Kidney (tissue), 14 donors: ENCODE results near the gene ANO2. TPM values are rescaled to one million over a fixed set of nuclear protein-coding genes. Genes with fewer than 3 reads are reported as not detected.

Source experiments
- DNase-seq, 5 donors: peaks; one replicate each; pipeline ENCODE4 v3.0.0-alpha.2; 2013 to 2020
- FAIRE-seq: peaks from 2 replicates; lab custom pipeline; 2012; peaks lifted over from hg19 to GRCh38; lab: Jason Lieb, UNC
- H3K27ac ChIP-seq, 2 donors: one replicate each; pipeline ENCODE4 v1.7.0; 2013; ENCODE audit warnings: low read depth in 2 of 2, low read length in 2 of 2, inconsistent platforms in 1 of 2
- H3K27me3 ChIP-seq: one replicate; pipeline ENCODE4 v1.7.1; 2013; ENCODE audit warnings: low read length, inconsistent platforms; ENCODE audit not compliant: control insufficient read depth, insufficient read depth
- H3K36me3 ChIP-seq, 3 donors: one replicate each; pipeline versions ENCODE4 v1.7.0 to v1.7.1; 2013; ENCODE audit warnings: low read length in 3 of 3, control low read depth in 1 of 3, inconsistent platforms in 1 of 3; ENCODE audit not compliant: insufficient read depth in 3 of 3, control insufficient read depth in 2 of 3
- H3K4me1 ChIP-seq, 3 donors: one replicate each; pipeline versions ENCODE4 v1.7.0 to v1.7.1; 2013; ENCODE audit warnings: low read length in 3 of 3, inconsistent platforms in 1 of 3, low read depth in 1 of 3; ENCODE audit not compliant: control insufficient read depth in 2 of 3, insufficient read depth in 2 of 3
- H3K4me3 ChIP-seq, 3 donors: one replicate each; pipeline versions ENCODE4 v1.7.0 to v1.8.1; 2013; ENCODE audit warnings: low read length in 3 of 3, control low read depth in 1 of 3, inconsistent platforms in 1 of 3
- H3K9ac ChIP-seq, 3 donors: one replicate each; pipeline versions ENCODE4 v1.7.0 to v1.7.1; 2013; ENCODE audit warnings: low read length in 3 of 3, control low read depth in 1 of 3, inconsistent platforms in 1 of 3
- H3K9me3 ChIP-seq, 3 donors: one replicate each; pipeline versions ENCODE4 v1.7.0 to v1.7.1; 2013; ENCODE audit warnings: low read length in 3 of 3, control low read depth in 1 of 3, inconsistent platforms in 1 of 3; ENCODE audit not compliant: control insufficient read depth in 2 of 3, insufficient read depth in 1 of 3
- CTCF ChIP-seq: IDR thresholded peaks from 3 replicates; pipeline ENCODE4 v1.5.1; 2012; ENCODE audit warnings: mild to moderate bottlenecking, moderate library complexity, borderline replicate concordance; ENCODE audit not compliant: insufficient read depth; ENCODE audit errors: extremely low read depth
- intact Hi-C: fragments of 100-400 bp; cut with DNase I; formaldehyde crosslinking; loops from one replicate; pipeline ENCODE4 v1.11.1; 2022
- polyA plus RNA-seq: library from polyadenylated mRNA; stranded (reverse); fragments of 350-450 nt; fragmentation: Illumina TruSeq; extraction: RNeasy Lipid Tissue Mini Kit (QIAGEN cat#74804); gene quantifications from one replicate; pipeline ENCODE4 v1.2.3, GENCODE V29; 2014; ENCODE audit warnings: low read depth, low replicate concordance; ENCODE audit not compliant: insufficient read depth
- total RNA-seq: library from RNA; stranded (reverse); fragmentation: NEBNext Ultra II Directional; extraction: Animal tissue kit (Norgen Biotek cat#: 25700); gene quantifications from one replicate; pipeline ENCODE4 v1.2.1, GENCODE V29; 2021
- donor health status: control.
- donor health status: control.
- donor health status: control.
- donor health status: control.
- donor health status: control.
- donor health status: DM: yes; HTN: yes; CAD: no.
- donor health status: Normal renal cell carcinoma (clear cell type).

Gene ANO2
- total and polyA plus RNA-seq, 2 donors from 2014 or later, result 0.34 to 4.4 TPM

DNA sequence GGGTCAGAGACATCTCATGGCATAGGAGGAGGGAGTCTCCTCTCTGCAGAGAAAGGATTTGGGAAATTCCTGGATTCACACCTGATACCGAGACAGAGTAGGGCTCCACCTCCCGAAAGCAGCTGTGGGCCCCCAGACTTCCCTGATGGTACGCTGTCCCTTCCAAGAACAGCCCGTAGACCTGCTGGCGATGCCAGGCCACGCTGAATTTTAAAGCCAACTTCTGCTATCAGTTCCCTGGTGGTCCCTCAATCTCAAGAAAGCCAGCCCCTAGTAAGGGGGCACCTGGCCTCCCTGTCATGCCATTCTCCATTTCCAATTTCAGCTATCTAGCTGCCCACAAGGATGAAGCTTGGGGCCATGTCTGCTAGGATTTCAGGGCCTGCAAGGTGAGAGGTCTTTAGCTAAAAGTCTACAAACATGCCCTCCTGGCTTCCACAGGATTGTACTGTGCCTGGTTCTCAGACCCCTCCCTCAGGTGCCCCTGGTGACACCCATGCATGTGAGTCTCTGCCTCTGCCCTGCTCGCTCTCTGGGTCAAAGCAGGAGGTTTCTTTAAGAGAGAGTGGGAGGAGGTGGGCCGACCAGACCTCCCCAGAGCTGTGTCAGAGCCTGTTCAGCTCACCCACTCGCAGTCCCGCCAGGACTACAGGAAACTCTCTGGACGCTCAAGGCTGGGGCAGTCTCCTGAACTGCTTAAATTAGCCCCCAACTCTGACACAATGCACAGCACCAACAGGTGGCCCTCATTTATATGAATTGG lies 30.5 kb downstream of the ANO2 start:
- no peaks in the 10 kb centered on the region for H3K4me1 ChIP-seq
- no peaks in the 10 kb centered on the region for H3K27me3 ChIP-seq
- no peaks in the 10 kb centered on the region for H3K9me3 ChIP-seq
- FAIRE-seq, result no peak
- H3K36me3 ChIP-seq, result no peaks in the 10 kb centered on the region
- H3K9ac ChIP-seq, result no peak overlapping the region
- intact Hi-C loops, result no loop called here
- no peak overlapping the region for H3K4me3 ChIP-seq
- DNase-seq, result no peak
- no peak overlapping the region for H3K27ac ChIP-seq
- no peak for TF ChIP-seq CTCF

DNA sequence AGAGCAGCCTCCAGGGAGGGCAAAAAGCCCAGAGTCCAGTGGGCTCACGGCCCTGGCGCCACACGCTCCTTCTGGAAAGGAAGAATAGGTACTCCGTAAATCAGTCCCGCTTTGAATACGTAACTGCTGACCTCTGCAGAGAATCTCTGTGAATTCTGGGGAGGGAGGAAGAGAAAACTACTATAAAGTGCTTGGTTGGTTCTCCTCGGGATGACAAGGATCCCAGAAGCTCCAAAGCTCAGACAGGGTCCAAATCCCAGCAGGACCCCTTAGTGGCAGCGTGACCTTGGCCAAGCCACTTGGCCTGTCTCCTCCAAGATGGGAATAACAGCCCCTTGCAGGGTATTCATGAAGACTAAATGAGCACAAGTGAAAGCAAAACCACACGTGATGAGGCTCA lies 31.7 kb downstream of the ANO2 start:
- H3K36me3 ChIP-seq, result no peaks in the 10 kb centered on the region
- H3K27me3 ChIP-seq, result no peaks in the 10 kb centered on the region
- no peaks in the 10 kb centered on the region for H3K9me3 ChIP-seq
- no peak overlapping the region for H3K4me3 ChIP-seq
- H3K27ac ChIP-seq, result no peak overlapping the region
- DNase-seq (no peak), FAIRE-seq (no peak)
- no peak for TF ChIP-seq CTCF
- H3K9ac ChIP-seq, result no peak overlapping the region
- intact Hi-C loops, result no loop called here
- no peaks in the 10 kb centered on the region for H3K4me1 ChIP-seq

DNA sequence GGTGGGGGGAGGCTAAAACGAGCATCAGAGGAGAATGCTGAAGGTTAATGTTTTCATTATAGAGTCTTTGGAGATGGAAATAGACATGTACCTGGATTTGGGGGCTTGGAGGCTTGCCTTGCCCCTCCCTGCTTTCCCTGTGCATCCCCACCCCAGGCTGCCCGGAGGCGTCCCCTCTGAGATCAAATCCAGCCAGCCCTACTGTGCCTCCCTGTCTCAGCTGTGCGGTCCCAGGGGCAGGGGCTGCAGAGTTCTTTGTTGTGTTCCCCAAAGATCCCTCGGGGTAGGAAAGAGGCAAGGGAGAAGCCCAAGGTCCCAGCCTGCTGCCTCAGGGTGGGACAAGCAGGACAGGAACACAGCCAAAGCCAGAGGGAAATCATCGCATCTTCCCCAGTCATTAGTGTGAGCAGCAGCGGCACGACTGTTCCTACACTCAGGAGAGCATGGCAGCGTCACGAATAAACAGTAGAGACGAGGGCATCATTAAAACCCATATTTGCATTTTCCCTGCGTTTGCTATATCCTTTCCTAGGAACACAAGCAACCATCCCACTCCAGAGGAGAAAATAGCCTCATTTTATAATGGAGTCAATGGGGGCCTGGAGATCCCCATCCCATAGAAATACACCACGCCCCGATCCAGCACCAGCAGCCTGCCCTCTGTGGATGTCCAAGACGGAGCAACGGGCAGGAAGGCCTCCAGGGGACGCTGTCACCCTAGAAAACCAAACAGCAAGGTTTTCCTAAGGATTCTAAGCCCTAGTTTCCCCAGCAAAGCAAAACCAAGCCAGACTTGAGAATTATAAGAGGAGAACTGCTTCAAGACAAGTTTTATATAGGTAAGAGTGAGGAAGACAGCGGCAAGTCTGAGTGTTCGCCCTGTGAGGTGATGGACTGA lies 32.4 kb downstream of the ANO2 start:
- FAIRE-seq, result no peak
- no peak overlapping the region for H3K27ac ChIP-seq
- intact Hi-C loops, result no loop called here
- DNase-seq, result no peak
- no peaks in the 10 kb centered on the region for H3K9me3 ChIP-seq
- no peak overlapping the region for H3K4me3 ChIP-seq
- no peak for TF ChIP-seq CTCF
- no peaks in the 10 kb centered on the region for H3K4me1 ChIP-seq
- H3K9ac ChIP-seq, result no peak overlapping the region
- no peaks in the 10 kb centered on the region for H3K27me3 ChIP-seq
- H3K36me3 ChIP-seq, result no peaks in the 10 kb centered on the region
